Trophoblast cell (in vitro differentiated cells and primary cell): ENCODE data around the gene CYP4V2.

Experiments
- DNase-seq, 2 donors: peaks; one replicate each; pipeline ENCODE4 v3.0.0-alpha.2; 2016
- H2AFZ ChIP-seq: 2 replicates; pipeline ENCODE4 v1.6.1; 2013; ENCODE audit warnings: low read length, moderate library complexity, mild to moderate bottlenecking; ENCODE audit not compliant: insufficient read depth, poor library complexity
- H2AK5ac ChIP-seq: 2 replicates; pipeline ENCODE4 v1.6.1; 2013; ENCODE audit warnings: mild to moderate bottlenecking, low read length
- H2BK120ac ChIP-seq: 2 replicates; pipeline ENCODE4 v1.6.1; 2013; ENCODE audit warnings: low read length, mild to moderate bottlenecking, moderate library complexity; ENCODE audit not compliant: insufficient read depth, poor library complexity
- H2BK12ac ChIP-seq: 2 replicates; pipeline ENCODE4 v1.6.1; 2013; ENCODE audit warnings: mild to moderate bottlenecking, low read length, moderate library complexity
- H2BK5ac ChIP-seq: 2 replicates; pipeline ENCODE4 v1.6.1; 2013; ENCODE audit warnings: low read length, low read depth, moderate library complexity, mild to moderate bottlenecking; ENCODE audit not compliant: poor library complexity
- H3K14ac ChIP-seq: 2 replicates; pipeline ENCODE4 v1.6.1; 2013; ENCODE audit warnings: mild to moderate bottlenecking, low read length
- H3K18ac ChIP-seq: 2 replicates; pipeline ENCODE4 v1.6.1; 2013; ENCODE audit warnings: mild to moderate bottlenecking, low read length
- H3K23ac ChIP-seq: 2 replicates; pipeline ENCODE4 v1.6.1; 2013; ENCODE audit warnings: low read length
- H3K27ac ChIP-seq: 2 replicates; pipeline ENCODE4 v1.5.1; 2013; ENCODE audit warnings: low read depth, mild to moderate bottlenecking, inconsistent platforms, low read length, moderate library complexity
- H3K27me3 ChIP-seq: 2 replicates; pipeline ENCODE4 v1.6.1; 2013; ENCODE audit warnings: inconsistent platforms, mild to moderate bottlenecking, low read length, moderate library complexity; ENCODE audit not compliant: insufficient read depth
- H3K36me3 ChIP-seq, 2 experiments: 1 replicate in 1 of 2; 2 replicates in 1 of 2; pipeline ENCODE4 v1.6.1; 2013; ENCODE audit warnings: low read length in 2 of 2, mild to moderate bottlenecking in 2 of 2, moderate library complexity in 1 of 2; ENCODE audit not compliant: insufficient read depth in 2 of 2, control insufficient read depth in 1 of 2
- H3K4ac ChIP-seq: 2 replicates; pipeline ENCODE4 v1.6.1; 2013; ENCODE audit warnings: low read depth, mild to moderate bottlenecking, low read length, moderate library complexity
- H3K4me1 ChIP-seq, 2 experiments: 1 replicate in 1 of 2; 2 replicates in 1 of 2; pipeline ENCODE4 v1.6.1; 2013; ENCODE audit warnings: low read length in 2 of 2, mild to moderate bottlenecking in 2 of 2, moderate library complexity in 1 of 2; ENCODE audit not compliant: insufficient read depth in 2 of 2, control insufficient read depth in 1 of 2
- H3K4me2 ChIP-seq: 2 replicates; pipeline ENCODE4 v1.6.1; 2013; ENCODE audit warnings: inconsistent platforms, mild to moderate bottlenecking, low read length, moderate library complexity
- H3K4me3 ChIP-seq: 2 replicates; pipeline ENCODE4 v1.5.1; 2013; ENCODE audit warnings: mild to moderate bottlenecking, low read depth, low read length, inconsistent platforms
- H3K79me1 ChIP-seq: one replicate; pipeline ENCODE4 v1.6.1; 2013; ENCODE audit warnings: low read length
- H3K79me2 ChIP-seq: 2 replicates; pipeline ENCODE4 v1.6.1; 2013; ENCODE audit warnings: low read length, mild to moderate bottlenecking; ENCODE audit not compliant: control insufficient read depth, insufficient read depth, poor library complexity
- H3K9ac ChIP-seq: 2 replicates; pipeline ENCODE4 v1.6.1; 2013; ENCODE audit warnings: mild to moderate bottlenecking, low read length
- H3K9me3 ChIP-seq: 2 replicates; pipeline ENCODE4 v1.6.1; 2013; ENCODE audit warnings: low read depth, mild to moderate bottlenecking, control low read depth, inconsistent platforms, low read length; ENCODE audit not compliant: insufficient read depth
- H4K12ac ChIP-seq: 2 replicates; pipeline ENCODE4 v1.6.1; 2013; ENCODE audit warnings: low read depth, mild to moderate bottlenecking, low read length, moderate library complexity
- H4K8ac ChIP-seq: 2 replicates; pipeline ENCODE4 v1.6.1; 2013; ENCODE audit warnings: low read depth, mild to moderate bottlenecking, low read length, moderate library complexity
- H4K91ac ChIP-seq: one replicate; pipeline ENCODE4 v1.6.1; 2013; ENCODE audit warnings: low read depth, mild to moderate bottlenecking, low read length, moderate library complexity
- WGBS: extraction: QIAGEN DNeasy Blood & Tissue Kit; methylation state at CpG from one replicate; pipeline ENCODE4 v1.1.7; 2013; ENCODE audit warnings: missing lambda C conversion rate; ENCODE audit not compliant: insufficient read length, insufficient coverage; ENCODE audit errors: extremely low coverage; 5-methylcytosine and 5-hydroxymethylcytosine counted together

The CYP4V2 gene

DNA sequence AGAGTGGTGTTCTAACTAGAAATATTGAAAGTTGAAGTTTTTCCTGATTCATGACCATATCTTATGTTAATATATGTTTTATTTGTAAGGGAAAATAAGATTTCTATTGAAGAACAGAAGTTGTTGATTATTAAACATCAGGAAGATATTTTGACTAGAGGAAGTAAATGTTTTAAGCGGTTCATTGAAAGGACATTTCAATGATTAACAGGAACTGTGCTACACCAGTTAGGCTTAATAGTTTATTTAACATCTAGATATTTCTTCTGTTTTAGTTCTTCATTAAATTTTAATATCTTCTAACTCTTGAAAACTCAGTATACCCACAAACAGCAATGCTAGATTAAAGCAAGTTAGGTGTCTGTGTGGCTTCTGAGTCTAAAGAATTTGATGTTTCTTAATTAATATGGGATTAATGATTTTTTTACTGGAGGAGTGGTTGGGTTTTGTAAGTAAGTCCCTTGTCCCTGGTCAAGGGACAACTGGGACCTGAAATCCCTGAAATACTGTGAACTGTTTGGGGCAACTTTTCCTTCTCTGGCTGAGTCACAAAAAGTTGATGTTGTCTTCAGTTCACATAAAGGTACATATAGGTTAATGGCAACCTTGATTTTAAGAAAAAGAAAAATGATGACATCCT lies 42.9 kb upstream of the CYP4V2 start:
- Histone ChIP-seq H3K4ac (no peak overlapping the region), H3K9ac (no peak overlapping the region), H3K27me3 (no peaks in the 10 kb centered on the region), H3K14ac (no peak overlapping the region), H2BK120ac (no peak overlapping the region), H3K79me1 (peaks cover 1% of the 10 kb centered on the region), H4K91ac (no peak overlapping the region), H3K36me3 (no peaks in the 10 kb centered on the region), H4K8ac (no peak overlapping the region), H3K4me3 (no peak overlapping the region), H3K9me3 (no peaks in the 10 kb centered on the region), H2AK5ac (no peak overlapping the region), H3K4me2 (no peak overlapping the region), H4K12ac (no peak overlapping the region), H3K23ac (no peak overlapping the region), H3K27ac (no peak overlapping the region), H2AFZ (no peak overlapping the region), H3K18ac (no peak overlapping the region), H2BK5ac (no peak overlapping the region), H3K79me2 (no peaks in the 10 kb centered on the region), H2BK12ac (no peak overlapping the region), H3K4me1 (peaks cover 4 to 13% of the 10 kb centered on the region in 2 experiments)
- WGBS: no CpG with 5 or more reads among the region's 1 CpG
- no peak for DNase-seq

GRCh38 chr4:186149872-186150271 lies 41.5 kb upstream of the CYP4V2 start:
- Histone ChIP-seq H4K91ac (no peak overlapping the region), H2AFZ (no peak overlapping the region), H4K12ac (no peak overlapping the region), H3K23ac (no peak overlapping the region), H3K4me1 (peaks cover 4 to 6% of the 10 kb centered on the region in 2 experiments), H3K79me1 (peaks cover 1% of the 10 kb centered on the region), H3K9ac (no peak overlapping the region), H2BK5ac (no peak overlapping the region), H4K8ac (no peak overlapping the region), H3K79me2 (no peaks in the 10 kb centered on the region), H3K9me3 (no peaks in the 10 kb centered on the region), H3K36me3 (no peaks in the 10 kb centered on the region), H2BK12ac (no peak overlapping the region), H2AK5ac (no peak overlapping the region), H3K14ac (no peak overlapping the region), H3K27ac (no peak overlapping the region), H3K4ac (no peak overlapping the region), H3K18ac (no peak overlapping the region), H2BK120ac (no peak overlapping the region), H3K27me3 (no peaks in the 10 kb centered on the region), H3K4me3 (no peak overlapping the region), H3K4me2 (no peak overlapping the region)
- peak in 1 of 2 donors; percentile 3 for DNase-seq
- WGBS: no CpG with 5 or more reads among the region's 14 CpGs

DNA sequence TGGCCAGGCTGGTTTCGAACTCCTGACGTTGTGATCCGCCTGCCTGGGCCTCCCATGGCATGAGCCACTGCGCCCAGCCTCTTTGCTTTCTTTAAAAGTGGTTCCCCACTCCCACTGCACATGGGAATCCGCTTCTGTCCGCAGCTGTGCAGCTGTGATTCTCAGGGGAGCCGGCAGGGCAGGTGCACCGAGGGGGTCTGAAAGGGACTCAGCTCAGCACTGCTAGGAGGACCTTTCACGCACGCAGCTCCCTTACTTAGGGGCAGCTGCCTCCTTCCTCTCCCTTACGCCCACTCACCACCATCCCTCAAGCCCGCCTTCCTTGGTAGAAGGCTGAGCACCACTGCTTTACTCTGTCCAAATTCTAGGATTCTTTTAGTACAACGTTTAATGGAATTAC lies 40.4 kb upstream of the CYP4V2 start:
- Histone ChIP-seq H3K9ac (no peak overlapping the region), H4K12ac (no peak overlapping the region), H3K27me3 (no peaks in the 10 kb centered on the region), H3K4me3 (peak overlapping the region; percentile 28), H3K9me3 (no peaks in the 10 kb centered on the region), H4K8ac (no peak overlapping the region), H2BK120ac (no peak overlapping the region), H3K27ac (no peak overlapping the region), H4K91ac (no peak overlapping the region), H2AFZ (no peak overlapping the region), H3K14ac (no peak overlapping the region), H3K79me1 (no peaks in the 10 kb centered on the region), H3K36me3 (no peaks in the 10 kb centered on the region), H3K4ac (no peak overlapping the region), H2BK12ac (no peak overlapping the region), H3K79me2 (no peaks in the 10 kb centered on the region), H3K4me1 (peaks cover 0 to 2% of the 10 kb centered on the region in 2 experiments), H2BK5ac (no peak overlapping the region), H2AK5ac (no peak overlapping the region), H3K23ac (no peak overlapping the region), H3K18ac (no peak overlapping the region), H3K4me2 (no peak overlapping the region)
- no peak for DNase-seq
- no CpG with 5 or more reads among the region's 13 CpGs for WGBS

GRCh38 chr4:186151499-186151898 lies 39.9 kb upstream of the CYP4V2 start:
- Histone ChIP-seq H2AFZ (no peak overlapping the region), H2AK5ac (no peak overlapping the region)

More at GRCh38 chr4:186151499-186151898, 39.9 kb upstream of the CYP4V2 start:
- H2BK12ac ChIP-seq: no peak overlapping the region
- WGBS: no CpG with 5 or more reads among the region's 7 CpGs
- no peaks in the 10 kb centered on the region for H3K79me1 ChIP-seq
- H4K91ac ChIP-seq: no peak overlapping the region
- H2BK5ac ChIP-seq: no peak overlapping the region
- no peak overlapping the region for H3K27ac ChIP-seq
- H3K79me2 ChIP-seq: no peaks in the 10 kb centered on the region
- no peak overlapping the region for H3K4ac ChIP-seq
- H3K27me3 ChIP-seq: no peaks in the 10 kb centered on the region
- H3K18ac ChIP-seq: no peak overlapping the region
- H3K14ac ChIP-seq: no peak overlapping the region
- no peak overlapping the region for H4K8ac ChIP-seq
- H3K4me1 ChIP-seq: peaks cover 0 to 2% of the 10 kb centered on the region in 2 experiments
- no peaks in the 10 kb centered on the region for H3K36me3 ChIP-seq
- H2BK120ac ChIP-seq: no peak overlapping the region
- no peaks in the 10 kb centered on the region for H3K9me3 ChIP-seq
- peak overlapping the region; percentile 19 for H3K9ac ChIP-seq
- no peak for DNase-seq
- H3K4me2 ChIP-seq: no peak overlapping the region
- H3K4me3 ChIP-seq: no peak overlapping the region
- no peak overlapping the region for H4K12ac ChIP-seq
- no peak overlapping the region for H3K23ac ChIP-seq
